CD4-positive, alpha-beta T cell (primary cell): ENCODE results near the gene FNDC3B. TPM values are rescaled to one million over a fixed set of nuclear protein-coding genes. Genes with fewer than 3 reads are reported as not detected.
A peak's percentile ranks its signal among the peaks of the same experiment; 100 is the strongest.

Source experiments
- ATAC-seq: fragments of 200-7000 bp; cut with Tn5 transposase; one replicate; pipeline ENCODE4 v1.10.0; 2022; ENCODE audit warnings: mild to moderate bottlenecking; ENCODE audit not compliant: poor library complexity
- CTCF ChIA-PET: fragments of 350-600 bp; sonication (Branson Sonifier 250); formaldehyde crosslinking; loops from one replicate; lab custom pipeline; 2021; ENCODE audit warnings: antibody characterized with exemption, inconsistent platforms; lab: Charles Lee
- POLR2A ChIA-PET: fragments of 350-600 bp; sonication (Branson Sonifier 250); formaldehyde crosslinking; loops from one replicate; lab custom pipeline; 2021; ENCODE audit warnings: antibody characterized with exemption, inconsistent platforms; lab: Charles Lee
- DNase-seq, 14 experiments: peaks; one replicate each; pipeline ENCODE4 v3.0.0-alpha.2; 2013 to 2020; ENCODE audit warnings: mixed read lengths in 2 of 14
- H3K27ac ChIP-seq, 2 donors: one replicate each; pipeline versions ENCODE4 v1.5.1 to v1.7.0; 2013; ENCODE audit warnings: low read length in 2 of 2, low read depth in 1 of 2, mild to moderate bottlenecking in 1 of 2
- H3K27me3 ChIP-seq, 2 experiments: 1 replicate in 1 of 2; 2 replicates in 1 of 2; pipeline versions ENCODE4 v1.6.1 to v1.7.0; 2013; ENCODE audit warnings: low read length in 2 of 2, control low read depth in 1 of 2, mild to moderate bottlenecking in 1 of 2, moderate library complexity in 1 of 2; ENCODE audit not compliant: insufficient read depth in 2 of 2, control insufficient read depth in 1 of 2
- H3K36me3 ChIP-seq: one replicate; pipeline ENCODE4 v1.6.1; 2013; ENCODE audit warnings: low read length, control low read depth; ENCODE audit not compliant: insufficient read depth
- H3K4me1 ChIP-seq: one replicate; pipeline ENCODE4 v1.6.1; 2013; ENCODE audit warnings: low read length, control low read depth; ENCODE audit not compliant: insufficient read depth
- H3K4me3 ChIP-seq: one replicate; pipeline ENCODE4 v1.5.1; 2013; ENCODE audit warnings: mild to moderate bottlenecking, low read length, moderate library complexity
- H3K9me3 ChIP-seq, 2 experiments: 1 replicate in 1 of 2; 2 replicates in 1 of 2; pipeline versions ENCODE4 v1.6.1 to v1.7.0; 2013; ENCODE audit warnings: low read length in 2 of 2, mild to moderate bottlenecking in 2 of 2, control low read depth in 1 of 2, moderate library complexity in 1 of 2; ENCODE audit not compliant: control insufficient read depth in 1 of 2, insufficient read depth in 1 of 2
- H3K27ac Mint-ChIP-seq: one replicate; pipeline ENCODE4 v1.8.0; 2020; ENCODE audit warnings: mixed read lengths
- H3K27me3 Mint-ChIP-seq: one replicate; pipeline ENCODE4 v1.8.0; 2021; ENCODE audit warnings: mixed read lengths
- H3K36me3 Mint-ChIP-seq: one replicate; pipeline ENCODE4 v1.8.0; 2021; ENCODE audit warnings: low read depth, mixed read lengths
- H3K4me1 Mint-ChIP-seq: one replicate; pipeline ENCODE4 v1.8.0; 2021; ENCODE audit warnings: low read depth, mixed read lengths
- H3K4me3 Mint-ChIP-seq: one replicate; pipeline ENCODE4 v1.8.0; 2020; ENCODE audit warnings: mild to moderate bottlenecking, mixed read lengths
- H3K9me3 Mint-ChIP-seq: one replicate; pipeline ENCODE4 v1.8.0; 2020; ENCODE audit warnings: mixed read lengths
- intact Hi-C, 2 experiments: fragments of 100-400 bp; cut with DNase I in 1 of 2; cut with micrococcal nuclease in 1 of 2; formaldehyde crosslinking; loops; one replicate each; pipeline versions ENCODE4 v1.15.1 to v1.9.0; 2023 to 2025; cut with DNase I, micrococcal nuclease
- total RNA-seq, 174 experiments: library from RNA in 2 of 174; stranded (reverse) in 2 of 174; gene quantifications; one replicate each; pipeline ENCODE4 v1.2.3 and lab custom pipeline; 2021 to 2026
- TF ChIP-seq, protein P1 (sequence below): fragments of 200-600 bp; IDR thresholded peaks from one replicate; pipeline ENCODE4 v1.8.0; 2022; ENCODE audit warnings: antibody characterized with exemption, mild to moderate bottlenecking

The FNDC3B gene
- total RNA-seq, 2 experiments from 2014 or later = 26.1 to 28.7 TPM

DNA sequence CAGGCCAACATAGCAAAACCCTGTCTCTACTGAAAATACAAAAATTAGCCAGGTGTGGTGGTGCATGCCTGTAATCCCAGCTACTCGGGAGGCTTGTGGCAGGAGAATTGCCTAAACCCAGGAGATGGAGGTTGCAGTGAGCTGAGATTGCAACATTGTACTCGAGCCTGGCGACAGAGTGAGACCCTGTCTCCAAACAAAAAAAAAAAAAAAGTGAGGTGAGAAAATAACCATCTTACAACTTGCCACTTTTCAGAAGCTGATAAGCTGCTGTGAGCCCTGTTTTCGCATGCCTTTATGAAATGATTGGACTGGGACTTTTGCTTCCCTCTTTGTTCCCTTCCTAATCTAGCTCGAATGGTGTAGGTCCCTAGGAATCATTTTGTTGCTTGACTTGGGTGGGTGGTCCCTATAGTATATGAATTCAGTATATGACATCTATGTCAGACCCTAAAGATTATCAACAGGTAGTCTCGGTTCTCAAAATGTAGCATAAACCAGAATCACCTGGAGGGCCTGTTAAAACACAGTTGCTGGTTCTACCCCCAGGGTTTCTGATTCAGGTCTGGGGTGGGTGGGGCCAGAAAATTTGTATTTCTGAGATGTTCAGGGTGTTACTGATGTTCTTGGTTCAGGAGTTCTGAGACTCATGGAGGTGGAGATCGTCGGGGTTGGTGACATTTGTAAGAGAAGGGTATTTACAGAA lies 107.9 kb downstream of the FNDC3B start:
- Mint-ChIP-seq H3K27me3 (no peaks in the 10 kb centered on the region), H3K4me3 (no peak overlapping the region), H3K9me3 (no peaks in the 10 kb centered on the region), H3K36me3 (no peaks in the 10 kb centered on the region), H3K4me1 (peaks cover 36% of the 10 kb centered on the region), H3K27ac (no peak overlapping the region)
- H3K36me3 ChIP-seq = no peaks in the 10 kb centered on the region
- intact Hi-C loops = no loop called here
- no peaks in the 10 kb centered on the region for H3K9me3 ChIP-seq
- no peak overlapping the region for H3K4me3 ChIP-seq
- DNase-seq (no peak), ATAC-seq (no peak)
- H3K27me3 ChIP-seq = no peaks in the 10 kb centered on the region
- peaks cover 5% of the 10 kb centered on the region for H3K4me1 ChIP-seq
- no peak overlapping the region for H3K27ac ChIP-seq
- ChIA-PET CTCF (no interaction called here), POLR2A (no interaction called here)
- TF ChIP-seq, protein P1, sequence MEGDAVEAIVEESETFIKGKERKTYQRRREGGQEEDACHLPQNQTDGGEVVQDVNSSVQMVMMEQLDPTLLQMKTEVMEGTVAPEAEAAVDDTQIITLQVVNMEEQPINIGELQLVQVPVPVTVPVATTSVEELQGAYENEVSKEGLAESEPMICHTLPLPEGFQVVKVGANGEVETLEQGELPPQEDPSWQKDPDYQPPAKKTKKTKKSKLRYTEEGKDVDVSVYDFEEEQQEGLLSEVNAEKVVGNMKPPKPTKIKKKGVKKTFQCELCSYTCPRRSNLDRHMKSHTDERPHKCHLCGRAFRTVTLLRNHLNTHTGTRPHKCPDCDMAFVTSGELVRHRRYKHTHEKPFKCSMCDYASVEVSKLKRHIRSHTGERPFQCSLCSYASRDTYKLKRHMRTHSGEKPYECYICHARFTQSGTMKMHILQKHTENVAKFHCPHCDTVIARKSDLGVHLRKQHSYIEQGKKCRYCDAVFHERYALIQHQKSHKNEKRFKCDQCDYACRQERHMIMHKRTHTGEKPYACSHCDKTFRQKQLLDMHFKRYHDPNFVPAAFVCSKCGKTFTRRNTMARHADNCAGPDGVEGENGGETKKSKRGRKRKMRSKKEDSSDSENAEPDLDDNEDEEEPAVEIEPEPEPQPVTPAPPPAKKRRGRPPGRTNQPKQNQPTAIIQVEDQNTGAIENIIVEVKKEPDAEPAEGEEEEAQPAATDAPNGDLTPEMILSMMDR = no peak

DNA sequence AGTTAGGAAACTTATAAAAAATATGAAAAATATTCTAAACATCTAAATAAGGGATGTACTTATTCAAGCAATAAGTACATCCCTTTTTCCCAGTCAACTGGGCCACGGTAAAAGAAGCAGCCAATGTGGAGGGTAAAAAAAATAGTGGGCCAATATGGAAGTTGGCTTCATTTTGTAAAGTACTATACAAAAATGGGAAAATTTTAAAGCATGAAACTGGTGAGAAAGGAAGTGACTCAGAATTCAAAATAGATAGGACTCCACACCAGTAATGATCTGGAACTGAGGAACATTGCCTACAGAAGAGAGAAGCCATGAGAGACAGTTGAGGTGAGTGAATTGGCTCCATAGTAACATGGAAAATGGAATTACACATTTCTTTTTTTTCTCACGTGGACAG lies 108.9 kb downstream of the FNDC3B start:
- H3K4me1 Mint-ChIP-seq = peaks cover 46% of the 10 kb centered on the region
- TF ChIP-seq, protein P1 = no peak
- ChIA-PET CTCF (interaction anchor here (0.8 kb wide), 1 partner anchor 8 kb away, joined by 3 read pairs; no protein-coding TSS in a partner anchor), POLR2A (no interaction called here)
- intact Hi-C loops = no loop called here
- H3K36me3 Mint-ChIP-seq = no peaks in the 10 kb centered on the region
- H3K27ac ChIP-seq = no peak overlapping the region
- no peak overlapping the region for H3K4me3 Mint-ChIP-seq
- DNase-seq (peak in 1 of 14 experiments; percentile 20), ATAC-seq (no peak)
- no peaks in the 10 kb centered on the region for H3K9me3 Mint-ChIP-seq
- H3K36me3 ChIP-seq = no peaks in the 10 kb centered on the region
- peaks cover 11% of the 10 kb centered on the region for H3K4me1 ChIP-seq
- H3K27me3 Mint-ChIP-seq = no peaks in the 10 kb centered on the region
- no peak overlapping the region for H3K4me3 ChIP-seq
- H3K27ac Mint-ChIP-seq = no peak overlapping the region
- H3K9me3 ChIP-seq = no peaks in the 10 kb centered on the region
- H3K27me3 ChIP-seq = no peaks in the 10 kb centered on the region

DNA sequence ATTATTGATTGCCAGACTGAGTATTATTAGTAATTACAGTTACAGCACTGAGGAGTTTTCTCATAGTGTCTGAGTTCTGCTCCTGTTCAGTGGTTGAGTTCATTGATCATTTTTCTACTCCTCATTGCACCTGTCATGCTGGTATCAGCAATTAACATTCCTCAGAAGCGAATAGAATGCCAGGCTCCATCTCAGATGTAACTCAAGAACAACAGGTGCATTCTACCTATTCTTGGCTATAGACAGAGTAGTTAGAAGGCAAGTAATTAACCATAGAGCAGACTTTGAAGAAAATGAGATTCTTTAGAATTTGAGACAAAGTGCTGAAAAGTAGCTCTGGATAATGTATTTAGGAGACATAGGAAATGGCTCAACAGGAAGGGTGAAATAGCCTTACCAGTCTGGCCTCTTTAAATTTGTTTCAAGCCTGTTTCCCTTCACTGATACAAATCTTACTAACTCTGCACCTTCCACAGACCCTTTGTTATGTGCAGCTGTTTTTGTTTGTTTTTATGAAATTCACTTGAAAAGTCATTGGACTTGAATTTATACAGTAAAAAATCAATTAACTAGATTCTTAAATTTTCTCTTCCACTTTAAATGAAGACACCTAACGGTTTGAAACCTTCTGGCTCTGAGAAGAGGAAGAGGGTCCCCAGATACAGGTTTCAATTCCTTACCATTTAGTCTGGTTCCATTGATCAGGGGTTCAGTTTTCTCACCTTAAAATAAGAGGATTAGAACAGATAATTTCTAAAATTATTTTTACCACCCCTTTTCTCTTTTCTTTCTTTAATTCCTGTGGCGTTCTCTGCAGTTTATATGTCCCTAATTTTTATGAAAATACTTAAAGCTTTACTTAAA lies 109.6 kb downstream of the FNDC3B start:
- H3K4me3 ChIP-seq = no peak overlapping the region
- no peaks in the 10 kb centered on the region for H3K36me3 Mint-ChIP-seq
- TF ChIP-seq, protein P1 = no peak
- H3K9me3 Mint-ChIP-seq = no peaks in the 10 kb centered on the region
- ChIA-PET POLR2A (no interaction called here), CTCF (interaction anchor here (0.6 to 1.7 kb wide), 4 partner anchors 9 to 184 kb away, joined by 3 to 4 read pairs (median 4); no protein-coding TSS in a partner anchor)
- H3K27ac Mint-ChIP-seq = no peak overlapping the region
- peaks cover 51% of the 10 kb centered on the region for H3K4me1 Mint-ChIP-seq
- no peak overlapping the region for H3K4me3 Mint-ChIP-seq
- H3K4me1 ChIP-seq = peaks cover 18% of the 10 kb centered on the region
- no peaks in the 10 kb centered on the region for H3K27me3 ChIP-seq
- H3K9me3 ChIP-seq = no peaks in the 10 kb centered on the region
- no peaks in the 10 kb centered on the region for H3K36me3 ChIP-seq
- H3K27ac ChIP-seq = no peak overlapping the region
- H3K27me3 Mint-ChIP-seq = no peaks in the 10 kb centered on the region
- DNase-seq = no peak
- no peak for ATAC-seq
- intact Hi-C loops = no loop called here
